Activated naive CD8-positive, alpha-beta T cell treated with anti-CD3 and anti-CD28 coated beads, Interleukin-2, amount 50 U/mL, for 16 hours (primary cell): Measurements from ENCODE around the gene HOXA5.

Source experiments
- DNase-seq: peaks from one replicate; pipeline ENCODE4 v3.0.0-alpha.2; 2020; ENCODE audit warnings: low read depth, low spot score

The HOXA5 gene

DNA sequence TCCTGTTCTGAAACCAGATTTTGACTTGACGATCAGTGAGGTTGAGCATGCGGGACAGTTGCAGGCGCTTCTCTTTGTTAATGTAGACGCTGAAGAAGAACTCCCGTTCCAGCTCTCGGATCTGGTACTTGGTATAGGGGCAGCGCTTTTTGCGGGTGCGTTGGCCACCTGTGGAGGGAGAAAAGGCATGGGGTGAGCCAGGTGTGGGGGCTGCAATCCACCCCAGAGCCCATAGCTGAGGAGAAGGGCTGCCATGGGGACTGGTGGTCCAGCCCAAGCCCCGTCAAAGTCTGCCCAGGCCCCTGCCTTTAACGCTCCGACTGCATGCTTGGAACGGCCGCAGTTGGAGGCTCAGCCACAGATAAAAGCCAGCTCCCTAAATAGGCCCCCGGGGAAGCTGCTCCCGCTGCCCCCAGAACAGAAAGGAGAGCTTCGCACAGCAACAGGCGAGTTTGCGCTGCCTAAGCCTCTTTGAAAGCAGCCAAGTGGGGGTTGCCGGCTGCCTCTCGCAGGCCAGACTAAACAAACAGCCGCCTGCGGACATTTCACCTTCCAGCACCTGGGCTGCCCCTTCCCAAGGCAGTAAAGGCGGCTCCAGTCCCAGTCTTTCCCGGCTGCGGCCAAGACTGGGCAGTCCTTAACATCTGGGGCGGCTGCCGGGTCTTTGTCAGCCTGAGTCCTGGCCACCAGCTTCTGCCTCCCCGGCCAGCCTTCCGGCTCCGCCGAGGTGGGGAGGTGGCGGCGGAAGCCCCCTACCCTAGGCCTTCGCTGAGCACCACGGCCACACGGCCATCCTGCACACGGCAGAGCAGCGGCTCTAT is 39.6 kb upstream of the HOXA5 start:
- DNase-seq, result no peak

DNA sequence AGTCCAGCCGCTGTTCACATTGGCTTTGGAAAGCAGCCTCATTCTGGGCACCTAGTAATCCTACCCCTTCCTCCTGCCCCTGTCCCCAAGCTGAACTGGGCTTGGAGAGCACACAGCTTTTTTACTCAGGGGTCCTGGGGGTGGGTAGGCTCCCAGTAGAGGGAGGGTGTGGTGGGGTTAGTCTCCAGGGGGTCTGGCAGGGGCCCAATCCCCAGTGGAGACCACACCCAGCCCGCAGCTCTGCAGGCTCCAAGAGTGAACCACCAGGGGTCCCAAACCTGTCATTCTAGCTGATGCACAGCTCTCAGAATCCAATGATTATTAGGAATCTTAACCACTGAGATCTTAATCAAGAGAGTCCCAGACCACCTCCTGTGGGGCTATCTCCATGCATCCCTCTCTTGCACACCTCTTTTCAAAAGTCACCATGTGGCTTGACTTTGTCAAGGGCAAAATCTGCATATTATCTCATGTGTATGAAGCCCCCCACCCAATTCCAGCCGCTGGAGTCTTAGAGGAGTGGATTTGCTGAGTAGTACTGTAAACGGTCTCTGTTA is 38.9 kb upstream of the HOXA5 start:
- DNase-seq, result no peak

DNA sequence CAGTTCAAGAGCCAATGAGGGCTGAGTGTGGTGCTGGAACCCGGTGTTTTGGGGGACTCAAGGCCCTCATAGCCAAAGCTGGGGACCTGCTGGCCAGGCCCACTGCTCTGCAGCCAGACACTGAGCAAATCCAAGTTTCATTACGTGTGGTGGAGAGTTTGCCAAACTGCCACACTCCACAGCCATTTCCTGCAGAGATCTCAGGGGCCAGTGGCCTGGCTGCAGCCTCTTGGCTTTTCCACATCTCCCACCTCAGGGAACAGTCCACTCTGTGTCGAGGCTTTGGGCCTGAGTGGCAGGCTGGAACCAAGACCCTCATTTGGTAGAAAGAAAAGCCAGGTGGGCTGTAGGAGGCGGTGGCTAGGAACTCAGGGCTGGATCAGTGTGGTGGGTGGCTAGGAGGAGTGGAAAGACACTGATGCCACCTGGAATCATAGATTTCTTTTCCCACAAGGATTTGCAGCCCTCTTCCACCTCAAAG is 38.4 kb upstream of the HOXA5 start:
- no peak for DNase-seq

DNA sequence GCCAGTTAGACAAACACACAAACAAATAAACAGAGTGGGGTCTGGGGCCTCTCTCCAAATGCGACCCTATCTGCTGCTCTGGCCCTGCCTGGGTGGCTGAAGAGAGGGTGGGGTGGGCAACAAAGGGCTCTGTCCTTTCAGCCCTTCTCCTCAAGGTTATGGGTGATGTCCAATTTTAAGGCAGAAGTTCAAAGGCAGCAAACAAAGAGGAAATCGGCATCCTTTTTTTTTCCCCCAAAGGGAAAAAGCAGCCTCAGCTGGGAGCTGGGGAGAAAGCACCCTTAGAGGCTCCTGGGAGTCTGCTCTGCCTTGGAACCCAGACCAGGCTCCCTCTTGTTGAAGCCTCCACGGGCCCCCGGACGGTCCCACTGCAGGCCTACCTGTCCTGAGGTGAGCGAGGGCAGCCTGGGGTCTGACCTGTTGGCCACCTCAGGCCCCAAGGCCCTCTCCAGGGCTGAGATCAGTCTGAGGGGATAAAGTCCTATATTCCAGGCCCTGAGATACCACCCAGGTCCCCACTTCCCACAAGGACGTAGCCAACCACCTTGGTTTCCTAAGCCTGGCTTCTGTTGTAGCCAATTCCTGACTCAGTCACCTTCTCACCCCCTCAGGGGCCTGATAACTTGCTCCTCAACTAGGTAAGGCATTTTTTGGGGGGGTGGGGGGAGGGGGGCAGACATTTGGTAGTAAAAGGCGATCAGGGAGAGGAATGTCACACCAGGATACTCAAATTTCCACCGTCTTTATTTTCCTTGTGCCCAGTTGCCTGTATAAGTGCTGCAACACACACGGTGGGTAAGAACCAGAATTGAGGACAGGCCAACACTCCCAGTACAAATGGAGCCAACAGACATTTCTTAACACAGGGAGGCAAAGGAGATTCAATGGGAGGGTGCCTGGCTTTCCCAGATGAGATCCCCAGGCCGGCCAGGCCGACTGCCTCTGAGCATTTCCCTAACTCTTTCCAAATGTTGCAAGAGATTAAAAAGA is 37.2 kb upstream of the HOXA5 start:
- no peak for DNase-seq

DNA sequence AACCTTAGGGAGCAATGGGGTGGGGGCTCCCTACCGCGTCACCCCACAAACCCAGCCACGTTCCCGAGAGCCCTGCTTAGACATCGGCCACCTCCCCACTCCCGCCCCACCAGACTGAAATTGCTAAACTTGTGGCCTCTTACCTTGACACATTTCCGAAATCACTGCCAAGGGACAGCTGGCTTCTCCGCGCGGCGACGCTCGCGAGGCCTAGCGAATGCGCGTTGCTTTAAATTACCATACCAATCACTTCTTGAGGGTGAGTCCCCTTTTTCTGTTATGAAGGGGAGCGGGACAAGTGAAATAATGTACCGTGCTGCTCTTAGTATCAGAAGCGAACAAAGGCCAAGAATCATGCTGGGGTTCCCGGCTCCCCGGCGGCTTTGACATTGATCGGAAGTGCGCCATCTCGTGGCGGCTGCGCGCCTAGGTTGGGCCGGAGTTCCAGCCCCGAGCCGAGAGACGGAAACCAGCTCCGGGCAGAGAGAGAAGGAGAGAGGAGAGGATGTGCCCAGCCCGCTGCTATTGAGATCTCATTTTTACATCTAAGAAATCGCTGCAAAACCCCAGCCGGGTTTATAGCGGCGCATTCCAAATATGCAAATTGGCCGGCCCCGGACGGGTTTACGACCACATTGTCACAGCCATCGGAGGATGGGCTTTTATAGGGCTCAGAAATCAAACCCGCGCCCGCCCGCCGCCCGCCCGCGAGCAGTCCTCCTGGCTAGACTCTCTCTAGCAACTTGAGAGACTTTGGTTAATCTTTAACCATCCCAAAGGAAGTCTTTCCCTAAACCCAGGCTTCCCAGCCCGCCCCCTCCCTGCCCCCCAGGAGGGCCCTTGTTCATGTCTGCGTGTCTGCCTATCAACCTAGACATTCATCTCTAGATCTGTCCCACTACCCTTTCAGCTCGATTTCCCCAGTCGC is 36.3 kb upstream of the HOXA5 start:
- peak; percentile 43 for DNase-seq

DNA sequence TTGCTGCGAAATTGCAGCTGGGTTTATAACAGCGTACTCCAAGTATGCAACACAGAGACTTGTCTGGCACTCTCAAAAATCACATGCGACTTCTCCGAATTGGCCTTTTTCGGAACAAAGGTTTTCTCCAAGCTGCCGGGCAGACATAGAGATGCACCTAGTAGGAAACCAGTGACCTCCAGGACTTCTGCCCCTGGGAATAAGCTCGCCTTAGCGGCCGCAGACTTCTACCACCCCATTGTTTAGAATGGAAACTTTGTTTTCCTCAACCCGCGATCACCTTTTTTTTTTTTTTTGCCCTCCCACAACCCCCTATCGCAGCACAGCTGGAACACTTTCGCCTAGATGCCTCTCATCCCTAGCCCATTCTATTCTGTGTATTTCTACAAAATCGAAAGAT is 35.5 kb upstream of the HOXA5 start:
- DNase-seq, result no peak

DNA sequence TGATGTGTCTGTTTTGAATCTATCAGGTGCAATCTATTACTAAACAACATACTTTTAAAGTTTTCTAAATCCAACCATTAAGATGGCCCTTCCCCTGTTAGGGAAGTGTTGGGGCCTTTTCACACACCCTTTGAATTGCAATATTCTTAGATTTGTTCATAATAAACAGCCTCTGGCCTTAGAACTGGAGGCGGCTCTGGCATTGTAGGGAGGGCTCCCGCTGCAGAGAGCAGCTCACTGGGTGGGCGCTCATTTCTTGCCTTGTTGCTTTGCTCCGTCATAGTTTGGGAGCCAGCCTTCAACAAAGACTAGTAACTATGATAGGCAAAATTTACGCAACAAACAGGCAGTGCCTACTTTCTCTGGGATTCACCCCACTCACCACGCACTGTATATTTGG is 34.9 kb upstream of the HOXA5 start:
- no peak for DNase-seq

DNA sequence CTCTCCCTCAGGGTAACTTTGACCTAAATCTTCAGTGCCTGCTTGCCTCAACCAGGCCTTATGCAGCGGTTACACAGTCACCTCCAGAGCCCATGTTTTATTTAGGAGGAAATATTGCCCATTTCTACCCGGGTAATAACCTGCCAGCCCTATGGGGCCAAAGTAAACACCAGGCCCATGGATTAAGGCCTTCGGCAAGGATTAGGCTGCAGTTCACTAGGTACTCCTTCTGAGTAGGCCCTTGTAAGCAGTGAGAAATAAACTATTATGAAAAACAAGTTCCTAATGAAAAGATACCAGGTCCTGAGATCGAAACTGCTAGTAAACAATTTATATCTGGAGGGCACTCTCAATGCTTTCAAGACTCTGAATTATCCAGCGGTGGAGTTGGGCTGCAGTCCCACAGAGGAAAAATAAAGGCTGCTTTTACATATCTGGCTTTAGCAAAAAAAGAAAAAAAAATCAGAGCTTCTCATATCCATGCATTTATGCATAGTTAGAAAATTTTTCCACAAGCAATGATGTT is 34.4 kb upstream of the HOXA5 start:
- DNase-seq, result no peak

DNA sequence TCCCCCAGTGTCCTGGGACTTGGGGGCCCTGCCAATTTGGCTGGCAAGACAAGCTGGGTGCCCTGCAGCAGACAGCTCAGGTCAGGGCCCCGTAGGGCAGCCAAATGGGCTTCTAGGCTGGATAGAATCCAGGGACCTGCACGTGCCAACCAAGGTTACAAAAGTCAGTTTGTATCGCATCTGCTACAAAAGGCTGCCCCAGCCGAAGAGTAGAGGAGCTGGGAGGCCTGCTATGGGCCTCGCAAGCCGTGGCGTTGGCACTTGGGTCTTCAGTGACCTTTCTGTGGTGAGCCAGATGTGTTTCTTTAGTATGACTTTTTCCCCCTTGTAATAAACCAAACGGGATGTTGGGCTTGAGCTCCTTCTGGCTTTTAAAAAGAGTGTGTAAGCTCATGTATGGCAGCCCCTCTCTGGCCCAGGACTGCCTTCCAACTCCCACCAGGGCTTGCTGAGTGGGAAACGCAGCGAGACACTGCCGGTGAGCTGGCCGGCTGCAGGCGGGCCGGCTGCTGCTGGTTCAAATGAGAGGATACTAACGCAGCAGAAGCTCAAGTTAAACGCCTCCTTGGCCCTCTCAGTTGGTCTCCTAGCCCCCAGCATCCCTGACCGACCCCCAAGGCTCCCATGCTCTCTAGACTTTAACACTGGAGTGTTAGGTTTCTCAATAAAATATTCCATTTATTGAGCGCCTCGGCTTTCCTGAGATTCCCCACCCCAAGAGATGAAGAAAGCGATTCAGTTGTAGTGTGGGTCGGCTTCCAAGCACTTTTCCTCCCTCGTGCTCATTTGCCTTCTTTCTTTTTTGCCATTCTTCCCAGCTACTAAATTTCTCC is 33.7 kb upstream of the HOXA5 start:
- no peak for DNase-seq

DNA sequence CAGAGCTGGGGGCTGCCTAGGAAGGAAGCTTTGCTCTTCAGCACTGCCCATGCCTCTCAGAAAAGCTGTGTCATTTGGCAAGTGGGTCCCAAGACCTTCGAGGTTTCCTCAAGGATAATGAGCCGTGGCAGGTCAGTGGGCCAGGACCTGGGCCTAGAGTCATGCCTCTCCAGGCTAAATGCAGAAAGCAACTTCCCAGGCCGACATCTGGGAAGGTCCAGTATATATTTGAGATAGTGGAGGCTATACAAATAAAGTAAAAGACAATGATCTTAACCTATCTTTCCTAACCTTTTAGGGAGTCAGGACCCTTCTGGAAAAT is 33.0 kb upstream of the HOXA5 start:
- DNase-seq, result no peak

DNA sequence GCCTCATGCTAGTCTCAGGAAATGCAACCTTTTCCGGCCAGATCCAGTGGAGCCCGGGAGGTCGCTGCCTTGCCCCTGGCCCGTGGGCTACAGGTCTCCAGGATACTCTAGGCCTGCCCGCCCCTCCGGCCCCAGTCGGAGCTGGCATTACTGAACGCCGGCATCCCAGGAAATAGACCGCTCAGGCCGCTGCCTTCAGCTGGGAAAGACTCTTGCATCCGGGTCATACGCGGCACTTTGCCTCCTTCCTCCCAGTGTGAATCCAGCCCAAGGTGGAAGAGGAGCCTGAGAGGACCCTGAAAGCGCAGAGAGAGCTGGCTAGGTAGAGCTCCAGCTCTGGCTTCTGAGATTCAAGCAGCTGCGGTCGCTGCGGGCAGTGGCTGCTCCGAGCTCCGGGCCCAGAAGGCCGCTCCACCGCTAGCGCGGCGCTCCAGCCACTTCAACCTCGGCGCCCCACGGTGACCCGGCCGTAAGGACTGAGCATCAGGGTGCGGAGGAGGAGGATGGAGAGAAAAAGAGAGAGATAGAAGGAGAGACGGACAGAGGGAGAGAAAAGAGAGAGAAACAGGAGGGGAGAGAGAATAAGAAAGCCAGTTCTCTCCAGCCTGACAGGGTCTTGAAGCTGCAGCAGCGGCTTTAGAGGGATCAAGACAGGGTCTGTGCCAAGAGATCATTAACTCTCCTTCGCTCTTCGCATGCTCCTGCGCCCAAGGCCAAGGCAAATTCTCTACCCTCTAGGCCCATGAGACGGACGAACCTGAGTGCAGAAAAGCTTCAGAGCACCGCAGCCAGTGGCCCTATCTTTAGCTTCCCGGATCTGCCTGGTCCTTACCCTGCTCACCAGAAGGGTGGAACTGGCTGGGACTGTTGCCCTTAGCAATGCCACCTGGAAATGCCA is 32.4 kb upstream of the HOXA5 start:
- no peak for DNase-seq

DNA sequence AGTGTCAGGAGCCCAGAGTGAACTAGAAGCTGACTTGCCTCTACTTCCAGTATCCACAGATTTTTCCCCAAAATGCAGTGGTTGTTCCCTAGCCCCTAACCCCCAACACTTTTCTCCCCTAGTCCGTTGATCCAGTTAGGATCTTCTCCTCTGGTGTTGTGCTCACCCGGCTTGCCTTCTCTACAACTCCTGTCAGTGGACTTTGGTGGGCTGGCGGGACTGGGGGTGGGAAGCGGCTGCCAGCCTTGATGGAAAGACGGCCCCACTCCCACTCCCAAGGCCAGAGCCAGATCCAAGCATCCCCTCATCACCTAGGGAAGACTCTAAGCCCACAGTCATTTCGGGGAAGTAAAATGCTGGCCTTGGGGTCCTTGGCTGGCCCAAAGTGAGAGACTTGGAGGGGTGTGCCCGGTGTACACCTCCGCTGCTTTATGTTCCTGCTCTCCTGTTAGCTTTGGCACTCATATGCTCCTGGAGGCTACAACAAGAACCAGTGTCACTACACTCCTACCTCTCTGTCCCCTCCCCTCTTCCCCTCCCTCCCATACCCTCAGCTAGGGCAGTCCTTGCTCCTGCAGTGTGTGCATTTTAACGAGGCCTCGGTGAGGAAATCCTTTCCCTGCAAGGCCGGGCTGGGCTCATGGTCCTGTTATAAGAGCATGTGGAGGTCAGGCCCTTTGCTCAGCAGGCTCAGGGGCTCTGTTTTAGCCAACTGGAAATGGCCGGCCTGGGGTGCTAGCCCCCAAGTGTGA is 31.6 kb upstream of the HOXA5 start:
- DNase-seq, result no peak

DNA sequence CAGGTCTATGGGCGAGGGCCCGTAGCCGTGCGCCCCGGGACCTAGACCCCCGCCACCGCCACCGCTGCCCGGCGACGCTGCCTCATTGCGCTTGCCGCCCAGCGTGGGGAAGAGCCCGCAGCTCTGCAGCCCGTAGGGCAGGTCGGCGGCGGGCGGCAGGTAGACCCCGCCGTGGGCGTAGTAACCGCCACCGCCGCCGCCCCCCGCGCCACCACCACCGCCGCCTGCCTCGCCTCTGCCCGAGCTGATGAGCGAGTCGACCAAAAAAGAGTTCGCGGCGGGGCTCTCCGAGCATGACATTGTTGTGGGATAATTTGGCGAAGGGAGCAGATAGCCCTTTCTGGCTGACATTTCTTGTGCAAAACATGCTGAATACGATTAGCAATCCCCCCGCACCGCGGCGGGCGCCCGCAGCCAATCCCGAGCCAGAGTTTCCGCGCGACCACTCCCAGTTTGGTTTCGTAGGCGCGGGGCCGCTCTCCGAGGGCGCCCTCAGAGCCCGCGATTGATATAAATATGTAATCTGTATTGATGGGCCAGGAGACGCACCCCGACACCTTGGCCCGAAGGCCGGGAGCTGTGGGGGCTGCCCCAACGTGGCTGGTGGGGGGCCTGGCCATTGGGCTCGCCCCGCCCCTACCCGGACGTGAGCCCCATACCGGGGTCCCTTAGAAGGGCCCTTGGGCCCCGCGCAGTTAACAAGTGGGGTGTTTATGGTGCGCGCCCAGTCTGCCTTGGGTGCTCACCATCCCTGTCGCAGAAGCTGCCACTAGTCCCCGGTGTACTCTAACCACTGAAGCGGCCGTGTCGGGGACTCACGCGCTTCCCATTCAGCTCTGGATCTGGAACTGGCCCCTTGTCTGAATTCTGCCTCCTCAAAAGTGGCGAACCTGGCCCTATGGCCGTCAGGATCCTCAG is 30.7 kb upstream of the HOXA5 start, which contains the start of gene HOXA10:
Gene HOXA10 (minus strand): TSS at position 365 of the 918 bp plus-strand sequence. CDS start 14 bp downstream, at position 351.
- no peak for DNase-seq

DNA sequence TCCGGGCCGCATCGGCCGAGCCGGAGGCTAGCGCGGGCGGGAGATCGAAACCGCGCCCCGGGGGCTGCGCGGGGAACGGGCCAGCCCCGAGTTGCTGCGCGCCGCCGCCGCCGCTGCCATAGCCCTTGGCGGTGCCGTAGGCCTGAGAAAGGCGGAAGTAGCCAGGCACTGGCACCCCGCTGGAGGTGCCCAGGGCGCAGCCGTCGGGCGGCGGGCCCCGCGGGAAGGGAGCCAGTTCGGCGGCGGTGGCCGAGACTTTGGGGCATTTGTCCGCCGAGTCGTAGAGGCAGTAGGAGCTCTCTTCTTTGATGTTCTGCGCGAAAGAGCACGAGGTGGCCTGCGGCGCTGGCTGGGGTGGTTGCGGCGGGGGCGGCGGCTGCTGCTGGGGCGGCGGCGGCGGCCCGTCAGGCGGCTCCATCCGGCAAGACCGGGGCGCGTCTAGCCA is 30.1 kb upstream of the HOXA5 start:
- DNase-seq, result no peak

DNA sequence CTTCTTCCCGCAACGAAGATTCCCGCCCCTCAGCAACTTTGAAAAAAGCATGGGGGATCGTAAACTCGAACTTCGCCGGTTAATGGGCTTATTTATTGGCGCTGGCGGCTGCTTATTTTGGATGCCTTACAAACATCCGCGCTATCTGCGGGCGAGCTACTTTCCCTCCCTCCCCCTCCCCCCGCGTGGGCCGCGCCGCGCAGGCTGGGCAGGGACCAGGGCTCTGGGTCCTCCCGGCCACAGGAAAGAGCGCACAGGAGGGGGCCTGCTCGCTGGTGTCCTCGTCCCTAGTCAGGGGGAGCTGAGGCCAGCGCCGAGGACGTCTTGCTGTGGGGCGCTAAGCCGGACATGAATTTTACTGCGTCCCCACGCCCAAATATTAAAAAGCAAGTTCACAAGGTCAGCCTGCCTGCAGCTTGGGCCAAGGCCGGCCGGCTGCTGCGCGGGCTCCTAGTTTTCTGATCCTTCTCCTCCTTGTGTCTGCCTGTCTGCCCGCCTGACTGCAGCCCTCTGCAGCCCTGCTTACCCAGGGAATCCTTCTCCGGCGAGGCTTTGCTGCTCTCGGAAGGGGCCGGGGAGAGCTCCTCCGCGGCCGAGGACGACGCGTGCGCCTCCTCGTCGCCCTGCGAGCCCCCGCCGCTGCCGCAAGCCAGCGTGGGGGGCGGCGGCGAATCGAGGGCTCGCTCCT is 29.5 kb upstream of the HOXA5 start:
- DNase-seq, result no peak

DNA sequence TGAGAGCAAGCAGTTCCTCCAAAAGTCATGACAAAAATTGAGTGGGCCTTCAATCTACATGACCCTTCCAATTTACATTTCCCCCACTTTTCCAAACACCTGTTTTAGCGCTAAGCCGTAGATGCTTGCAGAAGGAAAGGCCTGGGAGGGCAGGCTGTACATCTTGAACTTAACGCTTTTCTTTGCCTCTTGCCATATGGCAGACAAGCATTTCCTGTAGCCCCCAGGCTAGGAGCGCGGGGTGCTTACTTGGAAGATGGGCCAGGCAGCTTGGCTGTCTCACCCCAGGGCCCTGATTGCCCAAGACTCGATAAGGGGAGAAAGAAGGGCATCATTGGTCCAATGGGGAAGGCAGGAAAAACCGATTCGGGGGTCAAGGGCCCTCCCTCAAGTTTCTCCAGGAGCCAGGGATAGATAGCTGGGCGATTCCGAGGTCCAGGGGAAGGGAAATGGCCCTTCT is 28.9 kb upstream of the HOXA5 start:
- no peak for DNase-seq
